HG03095 (cell line): ENCODE measurements around the gene NRK.
"Not testable (repeated sequence)": the region's sequence is repeated elsewhere in the genome, so short reads cannot be mapped to it uniquely, and the experiment has no call there.

Source experiments
- ATAC-seq: cut with Tn5 transposase; IDR thresholded peaks from one replicate; pipeline ENCODE4 v1.9.1; 2021; ENCODE audit warnings: moderate library complexity; ENCODE audit not compliant: unreplicated experiment

Gene NRK

DNA sequence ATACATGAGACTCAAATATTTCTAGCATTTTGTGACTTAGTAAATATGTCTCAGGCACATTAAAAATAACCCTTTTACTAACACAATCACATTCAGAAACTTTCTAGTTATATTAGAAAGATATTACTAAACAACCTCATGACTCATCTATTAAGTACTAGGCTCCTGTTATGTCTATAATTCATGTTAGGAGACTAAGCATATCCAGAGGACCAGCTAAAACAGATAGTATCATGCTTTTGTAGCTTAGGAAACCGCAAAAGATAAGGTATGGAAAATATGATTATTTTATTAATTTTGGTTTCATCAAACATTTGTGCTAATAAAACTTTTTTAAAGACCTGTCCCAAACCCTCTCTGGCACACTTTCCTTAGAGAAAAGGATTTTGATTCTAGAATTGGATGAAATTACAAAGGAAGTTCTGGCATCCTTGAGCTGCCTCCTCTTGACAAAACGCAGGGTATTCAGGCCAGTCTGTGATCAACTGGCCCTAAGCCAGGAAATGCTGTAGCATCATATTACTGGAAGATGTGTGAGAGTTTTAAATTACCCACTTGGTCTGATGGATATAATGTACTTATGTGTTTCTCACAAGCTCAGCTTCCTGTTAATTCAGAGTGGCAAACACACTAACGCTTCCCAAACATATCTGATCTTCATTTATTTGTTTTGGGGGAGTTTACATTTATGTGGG, 60.4 kb downstream of the NRK start:
- no peak for ATAC-seq

DNA sequence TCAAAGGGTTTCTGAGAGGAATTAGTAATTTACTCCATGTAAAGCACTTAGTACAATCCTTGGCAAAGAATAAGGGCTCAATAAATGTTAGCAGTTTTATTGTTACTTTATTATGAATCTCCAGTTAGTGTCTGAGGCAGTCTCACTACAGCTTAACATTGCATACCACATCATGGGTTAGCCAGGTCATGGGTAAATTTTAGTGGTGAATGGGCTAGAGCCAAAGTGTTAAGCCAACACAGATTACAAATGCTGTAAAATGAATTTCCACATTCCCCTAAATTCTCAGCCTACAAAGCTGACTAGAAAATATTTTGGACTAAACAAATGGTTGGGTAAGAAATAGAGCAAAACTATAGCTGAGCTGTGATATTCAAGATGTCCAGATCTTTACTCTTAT, 72.4 kb downstream of the NRK start:
- no peak for ATAC-seq

DNA sequence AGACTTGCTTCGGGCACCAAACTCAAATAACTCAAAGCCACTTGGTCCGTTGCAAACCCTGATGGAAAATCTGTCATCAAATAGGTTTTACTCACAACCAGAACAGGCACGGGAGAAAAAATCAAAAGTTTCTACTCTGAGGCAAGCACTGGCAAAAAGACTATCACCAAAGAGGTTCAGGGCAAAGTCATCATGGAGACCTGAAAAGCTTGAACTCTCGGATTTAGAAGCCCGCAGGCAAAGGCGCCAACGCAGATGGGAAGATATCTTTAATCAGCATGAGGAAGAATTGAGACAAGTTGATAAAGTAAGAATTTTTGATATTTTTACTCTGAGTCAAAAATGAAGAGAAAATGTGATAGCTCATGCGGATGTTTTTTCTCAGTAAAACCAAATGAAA, 87.2 kb downstream of the NRK start:
- no peak for ATAC-seq

DNA sequence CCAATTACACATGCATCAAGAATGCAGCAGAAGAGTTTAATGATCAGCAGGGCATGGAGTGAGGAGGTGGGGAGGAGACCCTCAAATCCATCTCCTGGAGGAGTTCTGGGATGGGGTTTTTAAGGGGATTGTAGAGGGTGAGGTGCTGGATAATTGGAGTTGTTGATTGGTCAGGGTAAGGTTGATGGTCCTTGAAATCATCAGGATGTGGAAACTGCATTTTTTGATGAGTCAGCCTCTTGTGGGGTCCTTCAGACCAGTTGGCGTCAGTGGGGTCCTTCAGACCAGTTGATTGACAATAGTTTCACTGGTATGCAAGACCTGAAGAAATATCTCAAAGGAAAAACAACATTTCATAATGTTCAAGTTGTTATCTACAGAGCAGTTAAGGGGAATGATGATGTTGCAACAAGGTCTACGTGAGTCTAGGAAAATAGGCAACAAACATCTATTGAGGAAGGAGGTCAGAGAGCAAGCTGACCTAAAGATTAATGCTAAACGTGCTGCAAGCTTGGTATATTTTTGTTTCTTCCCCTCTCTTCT, 88.3 kb downstream of the NRK start:
- no peak for ATAC-seq

DNA sequence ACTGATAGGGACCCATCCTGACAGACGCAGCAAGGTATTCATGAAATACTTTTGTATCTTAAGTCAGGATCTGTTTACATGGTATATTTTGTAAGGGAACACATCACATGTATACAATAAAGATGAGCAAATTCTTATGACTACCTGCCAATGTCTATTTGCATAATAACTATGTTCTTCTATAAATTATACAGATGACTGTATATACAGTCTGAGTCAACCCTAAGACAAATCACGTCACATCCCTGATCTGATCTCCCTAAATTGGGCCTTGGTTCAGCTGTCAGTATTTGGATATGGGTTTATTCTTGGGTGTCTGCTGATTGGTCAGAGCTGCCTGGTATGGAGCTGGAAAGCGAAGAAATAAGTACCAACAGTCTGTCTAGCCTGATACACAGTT, 122.9 kb downstream of the NRK start:
- no peak for ATAC-seq

DNA sequence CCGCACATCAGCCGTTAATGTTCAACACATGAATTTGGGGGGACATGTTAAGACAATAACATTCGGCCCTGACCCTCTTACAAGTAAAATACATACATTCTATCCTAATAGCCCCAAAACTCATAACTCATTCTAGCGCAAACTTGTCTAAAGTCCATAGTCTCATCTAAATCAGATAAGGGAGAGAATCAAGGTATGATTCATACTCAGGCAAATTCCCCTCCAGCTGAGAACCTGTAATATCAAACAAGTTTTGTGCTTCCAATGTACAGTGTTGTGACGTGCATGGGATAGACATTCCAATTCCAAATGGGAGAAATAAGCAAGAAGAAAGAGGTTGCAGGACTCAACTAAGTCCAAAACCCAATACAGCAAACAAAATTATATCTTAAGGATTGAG, 147.1 kb downstream of the NRK start:
- ATAC-seq = no peak

DNA sequence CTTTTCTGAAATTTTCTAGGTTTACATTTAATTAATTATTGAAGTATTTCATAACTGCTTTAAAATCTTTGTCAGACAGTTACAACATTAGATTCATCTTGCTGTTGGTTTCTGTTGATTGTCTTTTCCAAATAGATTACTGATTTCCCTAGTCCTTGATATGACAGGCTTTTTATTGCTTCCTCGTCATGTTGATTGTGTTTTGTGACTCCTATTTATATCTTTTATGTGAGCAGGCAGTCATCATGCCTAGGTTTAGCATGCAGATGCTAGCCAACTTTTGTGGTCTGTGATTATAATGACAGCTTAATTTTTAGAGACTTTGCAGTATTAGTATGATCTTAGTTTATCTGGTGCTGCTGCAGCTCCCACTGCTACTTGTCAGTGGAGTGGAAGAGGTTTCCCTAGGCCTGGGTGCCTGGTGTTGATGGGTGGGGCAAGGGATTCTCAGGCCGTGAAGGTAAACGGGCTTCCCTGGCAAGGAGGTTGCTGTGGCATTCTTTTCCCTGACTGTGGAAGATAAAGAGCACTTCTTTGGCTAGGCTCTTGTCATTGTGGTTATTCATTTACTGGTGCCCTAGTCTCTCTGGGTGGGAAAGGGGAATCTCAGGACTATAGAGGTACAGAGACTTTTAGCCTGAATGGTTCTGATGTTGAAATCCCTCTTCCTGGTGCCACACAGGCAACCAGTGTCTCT, 150.5 kb downstream of the NRK start:
- no peak for ATAC-seq

DNA sequence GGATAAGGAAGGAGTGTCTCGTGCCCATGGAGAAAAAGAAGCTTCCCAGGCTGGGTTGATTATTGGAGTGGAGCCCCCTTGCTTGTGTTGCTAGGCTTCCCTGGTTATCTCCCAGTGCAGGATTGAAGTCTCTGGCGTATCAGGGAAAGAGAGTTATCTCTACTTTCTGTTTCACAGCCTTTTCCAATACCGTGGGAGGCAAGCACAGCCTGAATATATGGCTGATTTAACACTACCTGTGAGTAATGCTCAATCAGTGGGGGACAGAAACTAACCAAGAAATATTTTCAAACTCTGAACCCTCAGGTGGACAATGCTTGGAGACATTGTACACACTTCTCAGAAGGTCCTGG, 151.0 kb downstream of the NRK start:
- no peak for ATAC-seq

DNA sequence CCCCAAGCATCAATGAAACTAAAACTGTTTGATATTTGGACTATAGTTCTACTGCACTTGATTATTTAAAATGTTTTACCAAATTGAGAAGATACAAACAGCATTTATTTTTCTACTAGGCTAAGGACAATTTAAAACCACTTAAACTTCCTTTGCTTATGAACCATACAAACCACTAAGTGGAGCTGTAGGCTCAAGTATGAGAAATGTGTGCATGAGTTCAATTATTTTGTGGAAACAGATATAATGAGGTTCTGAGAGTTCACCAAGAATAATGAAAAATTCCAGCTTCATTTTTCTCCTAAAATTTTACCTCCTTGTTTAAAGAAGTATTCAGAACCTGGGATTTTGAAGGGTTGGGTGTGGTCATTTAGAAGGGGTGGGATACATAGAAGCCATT, 153.0 kb downstream of the NRK start:
- ATAC-seq = no peak

DNA sequence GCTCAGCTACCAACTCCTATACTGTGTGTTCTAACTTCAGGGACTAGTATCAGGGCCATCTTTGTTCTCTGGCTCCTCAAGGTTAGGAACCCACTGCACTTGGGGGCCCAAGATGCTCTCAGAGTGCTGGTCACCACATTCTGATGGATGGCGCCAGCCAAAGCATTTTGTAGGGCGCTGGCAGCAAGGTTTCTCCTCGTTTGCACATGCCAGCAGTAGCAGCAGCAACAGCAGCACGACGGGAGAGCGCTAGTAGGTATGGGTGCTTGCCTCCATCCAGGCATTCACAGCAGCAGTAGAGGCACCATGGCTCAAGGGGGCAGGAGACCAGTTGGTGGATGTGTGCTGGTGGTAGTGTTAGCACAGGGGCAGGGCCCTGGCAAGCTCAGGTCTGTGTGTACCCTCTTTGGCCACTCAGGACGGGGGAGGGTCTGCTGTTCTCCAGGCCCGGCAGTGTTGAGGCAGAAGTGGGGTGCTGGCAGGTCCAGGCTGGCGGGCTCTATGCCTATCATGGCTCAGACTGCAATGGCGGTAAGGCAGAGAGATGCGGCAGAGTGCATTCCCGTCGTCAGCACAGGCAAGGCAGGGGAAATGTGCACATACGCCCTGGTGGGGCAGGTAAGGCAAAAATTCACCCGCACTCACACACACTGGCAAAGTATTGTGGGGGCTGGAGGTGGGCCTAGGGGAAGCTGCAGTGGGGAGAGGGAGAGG, 159.6 kb downstream of the NRK start:
- no peak for ATAC-seq

DNA sequence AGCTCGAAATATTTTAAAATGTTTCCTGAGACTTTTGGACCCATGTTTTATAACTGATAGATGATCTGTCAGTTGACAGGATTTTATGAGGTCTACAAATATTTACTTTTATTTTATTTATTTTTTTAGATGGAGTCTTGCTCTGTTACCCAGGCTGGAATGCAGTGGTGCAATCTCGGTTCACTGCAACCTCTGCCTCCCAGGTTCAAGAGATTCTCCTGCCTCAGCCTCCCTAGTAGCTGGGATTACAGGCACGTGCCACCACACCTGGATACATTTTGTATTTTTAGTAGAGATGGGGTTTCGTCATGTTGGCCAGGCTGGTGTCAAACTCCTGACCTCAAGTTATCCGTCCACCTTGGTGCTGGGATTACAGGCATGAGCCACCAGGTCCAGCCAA, 166.1 kb downstream of the NRK start:
- ATAC-seq = not testable (repeated sequence)

DNA sequence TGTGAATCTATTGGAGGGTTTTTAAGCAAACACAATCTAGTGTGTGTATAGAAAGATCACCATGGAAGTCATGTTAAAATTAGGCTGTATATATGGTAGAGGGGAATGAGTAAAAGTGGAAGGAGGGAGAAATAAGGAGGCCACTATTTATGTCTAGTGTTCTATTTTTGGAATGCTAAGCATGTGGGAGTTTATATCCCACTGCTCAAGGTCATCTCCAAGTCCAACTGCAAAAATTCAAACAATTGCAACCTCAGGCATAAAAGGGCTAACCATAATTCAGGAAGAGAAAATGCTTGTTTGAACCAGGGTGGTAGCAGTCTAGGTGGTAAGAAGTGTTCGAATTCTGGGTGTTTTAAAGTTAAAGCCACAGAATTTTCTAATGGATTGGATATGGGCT, 177.0 kb downstream of the NRK start:
- ATAC-seq = no peak

DNA sequence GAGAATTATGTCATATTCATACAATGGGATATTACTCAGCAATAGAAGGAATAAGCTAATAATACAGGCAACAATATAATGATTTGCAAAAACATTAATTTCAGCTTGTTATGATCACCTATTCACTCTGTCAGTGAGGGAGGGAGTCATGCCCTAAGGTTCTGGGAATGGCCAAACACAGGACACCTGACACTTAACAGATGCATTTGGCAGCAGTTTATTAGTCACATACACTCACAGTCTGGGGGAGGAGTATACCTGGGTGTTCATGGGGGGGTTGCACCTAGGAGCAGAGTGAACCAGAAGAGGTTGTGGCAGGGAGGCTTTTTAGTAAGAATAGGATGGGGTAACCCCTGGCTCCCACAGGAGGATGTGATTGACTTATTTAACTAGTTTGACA, 177.9 kb downstream of the NRK start:
- no peak for ATAC-seq

DNA sequence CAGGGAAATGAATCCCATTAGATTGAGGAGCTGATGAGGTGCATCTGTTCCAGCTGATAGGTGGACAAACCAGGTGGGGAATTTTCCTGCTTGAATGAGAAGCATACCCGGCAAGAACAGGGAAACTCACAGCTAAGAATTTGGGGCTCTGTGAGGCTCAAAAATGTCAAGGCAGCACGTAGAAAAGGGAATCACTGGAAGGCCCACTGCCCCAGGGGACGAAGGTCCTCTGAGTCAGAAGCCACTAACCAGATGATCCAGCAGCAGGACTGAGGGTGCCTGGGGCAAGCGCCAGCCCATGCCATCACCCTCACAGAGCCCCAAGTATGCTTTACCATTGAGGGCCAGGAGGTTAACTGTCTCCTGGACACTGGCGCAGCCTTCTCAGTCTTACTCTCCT, 178.3 kb downstream of the NRK start:
- ATAC-seq = not testable (repeated sequence)

DNA sequence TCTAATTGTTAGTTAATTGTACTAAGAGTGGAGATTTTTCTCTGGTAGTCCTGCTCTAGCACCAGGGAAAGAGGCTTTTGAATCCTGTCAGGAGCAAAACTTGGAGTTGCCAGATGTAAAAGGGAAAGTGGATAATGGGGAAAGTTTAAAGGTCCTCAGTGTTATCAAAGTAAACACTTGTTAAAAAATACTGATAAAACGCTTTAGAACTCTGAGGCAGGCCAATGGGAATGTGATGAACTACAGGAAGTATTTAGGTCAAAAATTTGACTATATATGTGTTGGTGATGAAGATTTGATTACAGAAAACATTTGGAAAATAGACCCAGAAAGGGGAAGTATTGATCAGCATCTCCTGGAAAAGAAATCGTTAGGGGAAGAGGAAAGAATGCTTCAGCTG, 183.3 kb downstream of the NRK start:
- ATAC-seq = no peak

DNA sequence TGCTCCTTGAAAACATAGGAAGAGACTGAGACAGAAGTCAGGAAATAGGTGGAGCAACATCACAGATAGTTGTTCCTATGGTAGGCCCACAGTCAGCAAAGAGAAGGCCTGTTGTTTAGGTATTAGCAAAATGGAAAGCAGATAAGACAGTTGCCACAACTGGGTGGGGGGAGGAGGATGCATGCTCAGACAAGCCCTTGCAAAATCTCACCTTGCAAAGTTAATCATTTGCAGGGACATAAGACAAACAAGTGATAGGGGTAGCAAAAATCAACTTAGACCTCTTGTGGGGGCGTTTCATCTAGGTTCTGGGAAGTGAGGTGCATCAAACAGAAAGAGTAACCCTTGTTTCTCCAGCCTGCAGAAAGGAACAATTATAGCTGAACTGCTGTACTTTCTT, 185.5 kb downstream of the NRK start:
- no peak for ATAC-seq
